Common myeloid progenitor, CD34-positive (primary cell): ENCODE measurements around the gene LRRTM2.

ENCODE experiments used
- CTCF ChIA-PET: fragments of 350-600 bp; sonication (Branson Sonifier 250); formaldehyde crosslinking; loops from one replicate; lab custom pipeline; 2021; ENCODE audit warnings: antibody characterized with exemption; lab: Charles Lee
- POLR2A ChIA-PET: fragments of 350-600 bp; sonication (Branson Sonifier 250); formaldehyde crosslinking; loops from one replicate; lab custom pipeline; 2021; ENCODE audit warnings: antibody characterized with exemption; lab: Charles Lee
- DNase-seq, 3 donors: peaks; one replicate each; pipeline versions ENCODE4 v3.0.0 to v3.0.0-alpha.2; 2013
- H3K27ac ChIP-seq, 2 experiments: 1 replicate in 1 of 2; 2 replicates in 1 of 2; pipeline ENCODE4 v1.7.0; 2013; ENCODE audit warnings: inconsistent platforms in 2 of 2, low read length in 2 of 2, mild to moderate bottlenecking in 2 of 2, low read depth in 1 of 2, moderate library complexity in 1 of 2; ENCODE audit not compliant: severe bottlenecking in 2 of 2, insufficient read depth in 1 of 2, poor library complexity in 1 of 2
- H3K27me3 ChIP-seq, 5 experiments: replicated peaks in 2 of 5; 1 replicate in 3 of 5; 2 replicates in 2 of 5; pipeline versions ENCODE4 v1.6.1 to v1.7.0; 2013; ENCODE audit warnings: low read length in 4 of 5, mild to moderate bottlenecking in 2 of 5, moderate library complexity in 2 of 5, inconsistent platforms in 1 of 5; ENCODE audit not compliant: insufficient read depth in 5 of 5, control insufficient read depth in 4 of 5
- H3K36me3 ChIP-seq, 4 experiments: 1 replicate in 2 of 4; 2 replicates in 2 of 4; pipeline versions ENCODE4 v1.6.1 to v1.7.0; 2013; ENCODE audit warnings: low read length in 3 of 4, control low read depth in 1 of 4, mild to moderate bottlenecking in 1 of 4; ENCODE audit not compliant: control insufficient read depth in 4 of 4, insufficient read depth in 4 of 4
- H3K4me1 ChIP-seq, 4 experiments: 1 replicate in 3 of 4; 2 replicates in 1 of 4; pipeline versions ENCODE4 v1.6.1 to v1.7.1; 2013; ENCODE audit warnings: low read length in 3 of 4, mild to moderate bottlenecking in 3 of 4, control low read depth in 1 of 4, inconsistent platforms in 1 of 4, moderate library complexity in 1 of 4; ENCODE audit not compliant: control insufficient read depth in 4 of 4, insufficient read depth in 4 of 4; ENCODE audit errors: control extremely low read depth in 1 of 4
- H3K4me3 ChIP-seq, 7 experiments: 1 replicate in 4 of 7; 2 replicates in 3 of 7; pipeline versions ENCODE4 v1.5.1 to v1.7.0; 2013; ENCODE audit warnings: mild to moderate bottlenecking in 7 of 7, low read length in 6 of 7, moderate library complexity in 6 of 7, inconsistent platforms in 2 of 7, low read depth in 2 of 7, control low read depth in 1 of 7; ENCODE audit not compliant: insufficient read depth in 4 of 7, control insufficient read depth in 1 of 7; ENCODE audit errors: extremely low read depth in 1 of 7
- H3K9me3 ChIP-seq, 5 experiments: 1 replicate in 4 of 5; 2 replicates in 1 of 5; pipeline versions ENCODE4 v1.6.1 to v1.7.1; 2013; ENCODE audit warnings: low read length in 4 of 5, mild to moderate bottlenecking in 2 of 5, inconsistent platforms in 1 of 5, low read depth in 1 of 5, moderate library complexity in 1 of 5; ENCODE audit not compliant: control insufficient read depth in 4 of 5, insufficient read depth in 2 of 5; ENCODE audit errors: control extremely low read depth in 1 of 5
- WGBS: methylation state at CpG from one replicate; pipeline ENCODE4 v1.1.5; 2013; ENCODE audit not compliant: insufficient coverage; 5-methylcytosine and 5-hydroxymethylcytosine counted together

LRRTM2 gene

DNA sequence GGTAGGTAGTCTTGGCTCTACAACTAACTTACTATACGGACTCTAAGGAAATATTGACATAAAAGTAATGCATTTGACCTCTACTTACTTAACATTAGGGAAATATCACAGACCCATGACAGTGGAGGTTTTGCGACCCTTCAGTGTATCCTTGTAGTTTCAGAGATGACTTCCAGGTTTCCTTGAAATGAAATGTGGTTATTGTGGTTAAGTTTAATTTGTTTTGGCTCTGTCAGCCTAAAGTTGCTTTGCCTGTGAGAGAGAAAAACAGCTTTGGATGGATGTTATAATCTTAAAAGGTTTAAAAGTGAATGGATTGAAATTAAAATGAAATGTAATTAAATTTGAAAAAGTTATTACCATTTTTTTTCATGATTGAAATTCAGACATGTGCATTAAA lies 42.9 kb downstream of the LRRTM2 start:
- peak in 2 of 3 donors; percentile 36 to 49 for DNase-seq
- ChIA-PET POLR2A (no interaction called here), CTCF (no interaction called here)
- peaks cover 0 to 15% (median 5%) of the 10 kb centered on the region in 4 experiments for H3K4me1 ChIP-seq
- no peak overlapping the region for H3K4me3 ChIP-seq
- H3K27me3 ChIP-seq = no peaks in the 10 kb centered on the region
- peaks cover 0 to 4% (median 2%) of the 10 kb centered on the region in 5 experiments for H3K9me3 ChIP-seq
- peaks cover 2 to 21% (median 6%) of the 10 kb centered on the region in 4 experiments for H3K36me3 ChIP-seq
- no peak overlapping the region for H3K27ac ChIP-seq
- WGBS = 11% methylated on average over 1 of the region's 2 CpGs

DNA sequence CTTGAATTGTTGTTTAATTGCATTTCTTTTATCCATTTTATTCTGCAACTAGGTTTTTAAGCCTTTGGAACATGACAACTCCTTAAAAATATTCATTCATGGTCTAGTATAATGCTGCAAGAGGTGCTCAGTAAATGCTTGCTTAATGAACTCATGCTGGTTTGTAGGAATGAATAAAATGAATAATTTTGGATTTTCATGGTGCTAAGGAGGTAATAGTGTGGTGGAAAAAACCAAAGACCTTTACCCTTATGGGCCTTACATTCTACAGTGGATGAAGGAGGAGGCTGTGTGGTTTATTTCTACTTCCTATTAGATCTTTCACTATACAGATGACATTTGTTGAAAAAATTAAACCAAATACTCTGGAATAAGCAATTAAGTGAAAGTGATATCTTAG lies 43.4 kb downstream of the LRRTM2 start:
- Histone ChIP-seq H3K27me3 (no peaks in the 10 kb centered on the region), H3K36me3 (peaks cover 4 to 23% (median 8%) of the 10 kb centered on the region in 4 experiments), H3K27ac (no peak overlapping the region), H3K4me3 (no peak overlapping the region), H3K4me1 (peaks cover 0 to 15% (median 5%) of the 10 kb centered on the region in 4 experiments), H3K9me3 (peaks cover 0 to 4% (median 2%) of the 10 kb centered on the region in 5 experiments)
- DNase-seq = no peak
- ChIA-PET CTCF (no interaction called here), POLR2A (no interaction called here)

DNA sequence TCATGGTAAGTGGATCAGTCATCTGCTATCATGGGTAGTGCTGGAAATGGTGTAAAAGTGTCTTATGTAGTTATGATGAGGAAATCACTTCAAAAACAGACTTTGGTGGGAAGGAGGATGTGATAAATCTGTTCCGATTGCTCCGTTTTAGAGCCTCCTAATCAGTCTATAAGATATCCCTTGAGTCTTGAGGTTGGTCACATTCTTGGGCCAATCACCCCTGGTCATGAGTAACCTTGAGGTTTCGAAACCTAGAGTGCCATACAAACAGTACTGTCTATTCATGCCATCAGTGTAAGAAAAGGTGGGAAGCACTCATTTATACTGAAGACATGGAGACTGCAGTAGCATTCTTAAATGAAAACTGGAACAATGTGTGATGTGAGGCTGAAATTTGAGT lies 45.8 kb downstream of the LRRTM2 start:
- Histone ChIP-seq H3K27ac (no peak overlapping the region), H3K27me3 (no peaks in the 10 kb centered on the region), H3K4me3 (no peak overlapping the region), H3K36me3 (peaks cover 4 to 27% (median 12%) of the 10 kb centered on the region in 4 experiments), H3K9me3 (peaks cover 0 to 2% (median 0%) of the 10 kb centered on the region in 5 experiments), H3K4me1 (peaks cover 0 to 16% (median 8%) of the 10 kb centered on the region in 4 experiments)
- ChIA-PET POLR2A (no interaction called here), CTCF (no interaction called here)
- no peak for DNase-seq
- 80% methylated on average over 3 of the region's 3 CpGs for WGBS

DNA sequence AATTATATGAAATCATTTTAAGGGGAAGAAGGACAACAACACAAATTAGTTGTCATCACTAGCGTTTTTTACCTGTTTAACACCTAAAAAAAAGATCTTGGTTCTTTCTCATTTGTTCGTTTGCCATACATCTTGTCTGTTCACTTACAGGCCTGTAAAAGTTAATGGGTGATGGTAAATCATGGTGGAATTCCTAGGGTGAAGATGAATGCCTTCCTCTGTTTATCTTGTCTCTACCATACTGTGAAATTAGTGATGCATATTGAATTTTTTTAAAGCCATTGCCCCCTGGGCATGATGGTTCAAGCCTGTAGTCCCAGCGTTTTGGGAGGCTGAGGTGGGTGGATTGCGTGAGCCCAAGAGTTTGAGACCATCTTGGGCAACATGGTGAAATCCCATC lies 46.6 kb downstream of the LRRTM2 start:
- CTCF ChIA-PET = no interaction called here
- Histone ChIP-seq H3K9me3 (peaks cover 0 to 2% (median 0%) of the 10 kb centered on the region in 5 experiments), H3K4me1 (peaks cover 0 to 16% (median 8%) of the 10 kb centered on the region in 4 experiments), H3K27ac (no peak overlapping the region), H3K27me3 (no peaks in the 10 kb centered on the region), H3K36me3 (peaks cover 4 to 28% (median 12%) of the 10 kb centered on the region in 4 experiments), H3K4me3 (no peak overlapping the region)
- DNase-seq = no peak
- POLR2A ChIA-PET = interaction anchor here (0.6 kb wide), 1 partner anchor 386 kb away, joined by 5 read pairs; no protein-coding TSS in a partner anchor
- WGBS = 92% methylated on average over 2 of the region's 4 CpGs

DNA sequence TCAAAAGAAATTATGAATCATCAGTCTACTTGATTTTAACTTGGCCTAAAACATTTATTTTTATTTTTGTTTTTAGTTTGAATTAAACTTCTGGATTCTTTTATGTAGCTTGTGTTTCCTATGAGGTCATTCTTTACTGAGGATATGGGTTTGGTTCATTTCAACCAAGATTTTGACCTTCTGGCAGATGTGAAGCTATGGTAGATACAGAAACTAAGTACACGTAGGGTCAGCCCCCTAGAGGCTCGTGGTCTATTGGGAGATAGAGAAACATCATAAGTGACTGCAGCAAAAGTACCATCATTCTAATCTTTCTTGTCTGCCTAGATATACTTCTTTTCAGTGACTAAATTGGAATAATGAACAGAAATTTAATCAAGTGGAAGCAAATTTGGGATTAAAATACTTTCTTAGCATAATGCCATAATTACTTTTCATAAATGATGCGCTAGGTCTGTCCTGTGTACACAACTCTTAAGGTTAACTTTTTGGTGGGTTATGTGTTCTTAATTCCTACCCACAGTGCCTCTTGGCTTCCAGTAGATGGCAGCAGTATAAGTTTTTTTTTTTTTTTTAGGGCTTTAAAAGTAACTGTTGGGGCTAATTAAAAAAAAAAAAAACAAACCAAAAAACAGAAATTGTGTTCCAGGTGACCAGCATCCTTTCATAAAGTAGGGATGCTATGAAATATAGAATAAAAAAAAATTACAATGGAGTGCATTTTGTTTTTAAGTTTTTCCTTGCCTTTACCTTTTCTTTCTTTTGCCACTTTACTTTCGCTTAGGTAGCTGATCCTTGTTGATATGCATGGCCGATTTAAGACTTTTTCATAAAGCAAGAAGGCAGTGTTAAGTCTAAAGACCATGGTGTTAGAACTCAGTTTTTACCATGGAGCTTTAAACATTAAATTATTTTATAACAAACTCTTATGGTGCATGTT lies 49.9 kb downstream of the LRRTM2 start:
- DNase-seq = peak; percentile 24 to 44 (median 36)
- Histone ChIP-seq H3K4me3 (no peak overlapping the region), H3K27me3 (no peaks in the 10 kb centered on the region), H3K36me3 (peaks cover 4 to 24% (median 13%) of the 10 kb centered on the region in 4 experiments), H3K4me1 (peaks cover 0 to 6% (median 0%) of the 10 kb centered on the region in 4 experiments), H3K27ac (no peak overlapping the region), H3K9me3 (no peaks in the 10 kb centered on the region)
- POLR2A ChIA-PET = interaction anchor here (0.8 kb wide), 1 partner anchor 448 kb away, joined by 4 read pairs; no protein-coding TSS in a partner anchor
- CTCF ChIA-PET = interaction anchor here (0.6 to 3.3 kb wide), 28 partner anchors 9 to 446 kb away, joined by 3 to 26 read pairs (median 4); no protein-coding TSS in a partner anchor
- WGBS = no CpG with 5 or more reads among the region's 5 CpGs

DNA sequence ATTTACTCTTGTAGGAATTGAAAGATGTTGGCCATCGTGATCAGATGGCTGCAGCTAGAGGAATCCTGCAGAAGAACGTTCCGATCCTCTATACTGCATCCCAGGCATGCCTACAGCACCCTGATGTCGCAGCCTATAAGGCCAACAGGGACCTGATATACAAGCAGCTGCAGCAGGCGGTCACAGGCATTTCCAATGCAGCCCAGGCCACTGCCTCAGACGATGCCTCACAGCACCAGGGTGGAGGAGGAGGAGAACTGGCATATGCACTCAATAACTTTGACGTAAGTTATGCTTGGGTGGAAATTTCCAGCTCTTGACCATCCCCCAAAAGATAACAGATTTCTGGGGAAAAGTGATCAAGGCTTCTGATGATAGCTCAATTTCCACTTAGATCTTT lies 50.6 kb downstream of the LRRTM2 start:
- CTCF ChIA-PET = interaction anchor here (0.8 to 3.3 kb wide), 14 partner anchors 8 to 438 kb away, joined by 3 to 26 read pairs (median 4); no protein-coding TSS in a partner anchor
- Histone ChIP-seq H3K36me3 (peaks cover 4 to 28% (median 13%) of the 10 kb centered on the region in 4 experiments), H3K27me3 (no peaks in the 10 kb centered on the region), H3K4me1 (peaks cover 0 to 6% (median 0%) of the 10 kb centered on the region in 4 experiments), H3K27ac (no peak overlapping the region), H3K9me3 (no peaks in the 10 kb centered on the region), H3K4me3 (no peak overlapping the region)
- POLR2A ChIA-PET = no interaction called here
- 92% methylated on average over 5 of the region's 7 CpGs for WGBS
- DNase-seq = no peak
